ENCODE measurements around the gene ETDC.

- TF ChIP-seq CTCF (IDR thresholded peaks at IDR 0.05) (no peak), POLR2A (IDR thresholded peaks at IDR 0.05) (no peak)
Observed at GRCh38 chrX:135273162-135273561, 36.1 kb upstream of the ETDC start.
